ENCODE data around the gene LGALS4.
"Not testable (repeated sequence)": the region's sequence is repeated elsewhere in the genome, so short reads cannot be mapped to it uniquely, and the experiment has no call there.

LGALS4 gene

GRCh38 chr19:38795549-38795948 lies 17.2 kb downstream of the LGALS4 start:
- DNase-seq (ENCODE audit: low read depth): no peak

DNA sequence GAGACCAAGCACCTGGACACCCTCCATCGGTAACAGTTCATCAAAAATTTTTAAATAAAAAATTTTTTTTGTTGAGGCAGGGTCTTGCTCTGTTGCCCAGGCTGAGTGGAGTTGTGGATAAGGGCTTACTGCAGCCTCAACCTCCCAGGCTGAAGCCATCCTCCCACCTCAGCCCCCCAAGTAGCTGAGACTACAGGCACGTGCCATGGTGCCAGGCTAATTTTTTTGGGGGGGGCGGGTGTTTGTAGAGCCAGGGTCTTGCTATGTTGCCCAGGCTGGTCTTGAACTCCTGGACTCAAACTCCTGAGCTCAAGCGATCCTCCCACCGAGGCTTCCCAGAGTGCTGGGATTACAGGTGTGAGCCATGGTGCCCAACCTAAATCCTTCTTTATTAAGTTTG lies 19.1 kb downstream of the LGALS4 start:
- no peak for DNase-seq (ENCODE audit: low read depth)

DNA sequence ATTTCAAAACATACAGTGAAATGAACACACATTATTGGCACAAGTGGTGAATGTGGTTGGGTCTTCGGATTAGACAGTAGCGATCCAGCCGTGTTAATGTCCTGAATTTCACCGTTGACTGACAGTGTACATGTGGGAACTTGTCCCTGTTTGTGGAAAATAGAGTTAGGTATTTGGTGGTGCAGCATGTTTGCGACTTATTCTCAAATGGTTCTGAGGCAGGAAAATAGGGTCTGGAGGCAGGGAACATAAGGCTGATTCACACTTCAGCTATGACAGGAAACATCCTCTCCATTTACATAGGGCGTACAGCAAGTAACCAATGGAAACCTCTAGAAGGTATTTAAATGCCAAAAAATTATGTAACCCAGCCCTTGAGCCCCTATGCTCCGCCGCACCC lies 19.6 kb downstream of the LGALS4 start:
- DNase-seq (ENCODE audit: low read depth): no peak

DNA sequence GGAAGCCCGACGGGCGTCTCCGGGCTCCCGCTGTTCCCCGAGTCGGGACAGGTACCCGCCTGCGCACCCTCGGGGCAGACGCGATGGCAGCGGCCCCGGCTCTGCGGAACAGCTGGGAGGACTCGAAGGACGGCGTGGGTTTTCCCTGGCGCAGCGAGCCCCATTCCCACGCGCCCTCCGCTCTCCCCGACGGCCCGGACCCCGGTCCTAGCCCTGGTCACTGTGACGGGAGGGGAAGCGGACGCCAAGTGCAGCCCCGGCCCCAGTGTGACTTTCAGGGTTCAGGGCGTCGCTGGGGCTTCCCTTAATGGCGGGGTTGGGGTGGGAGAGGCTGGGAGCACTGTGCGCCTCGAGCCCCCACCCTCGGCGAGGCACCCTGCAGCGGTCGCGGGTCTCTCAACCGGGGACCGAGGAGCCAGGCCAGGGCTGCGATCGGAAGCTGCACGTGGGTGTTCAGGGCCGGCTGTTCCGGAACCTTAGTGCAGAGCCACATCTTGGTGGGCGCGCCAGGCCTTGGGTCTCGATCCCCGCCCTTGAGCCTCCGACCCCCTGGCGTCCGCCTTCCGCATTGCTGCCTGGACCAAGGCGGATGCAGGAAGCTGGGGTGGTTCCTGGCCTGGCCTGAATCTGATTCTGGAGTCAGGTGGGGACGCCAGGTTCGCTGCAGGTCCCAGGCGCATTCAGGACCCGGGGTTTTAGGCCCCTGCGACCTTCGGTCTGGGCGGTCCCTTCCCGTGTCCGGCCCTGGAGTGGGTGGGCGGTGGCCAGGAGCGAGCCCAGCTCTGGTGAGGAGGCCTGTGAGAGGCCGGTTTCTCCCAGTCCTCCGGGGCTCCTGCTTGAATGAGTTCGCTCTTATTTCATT lies 20.3 kb downstream of the LGALS4 start:
- peak; percentile 38 for DNase-seq (ENCODE audit: low read depth)

DNA sequence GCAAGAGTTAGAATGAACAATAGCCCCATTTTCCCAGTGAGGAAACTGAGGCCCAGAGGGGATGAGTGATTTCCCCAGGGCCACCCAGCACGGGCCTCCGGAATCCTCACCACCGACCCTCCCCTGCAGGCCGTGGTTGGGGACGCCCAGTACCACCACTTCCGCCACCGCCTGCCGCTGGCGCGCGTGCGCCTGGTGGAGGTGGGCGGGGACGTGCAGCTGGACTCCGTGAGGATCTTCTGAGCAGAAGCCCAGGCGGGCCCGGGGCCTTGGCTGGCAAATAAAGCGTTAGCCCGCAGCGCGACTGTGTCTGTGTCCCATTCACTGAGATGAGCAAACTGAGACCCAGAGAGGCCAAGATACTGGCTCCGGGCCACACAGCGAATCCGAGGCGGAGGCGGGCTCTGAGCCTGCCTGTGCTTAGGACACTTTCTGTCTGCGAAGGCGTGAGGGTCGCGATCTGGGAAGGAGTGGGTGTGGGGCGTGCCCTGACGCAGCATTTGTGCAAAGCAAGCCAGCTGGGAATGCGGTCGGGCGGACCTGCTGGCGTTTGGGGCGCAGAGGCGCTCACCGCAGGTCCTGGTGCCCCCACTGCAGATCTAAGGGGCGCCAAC lies 21.2 kb downstream of the LGALS4 start:
- not testable (repeated sequence) for DNase-seq (ENCODE audit: low read depth)

- DNase-seq (ENCODE audit: low read depth): not testable (repeated sequence)
Measured at GRCh38 chr19:38790507-38791403, 22.0 kb downstream of the LGALS4 start.

- DNase-seq (ENCODE audit: low read depth): no peak
Measured at GRCh38 chr19:38788478-38789243, 24.1 kb downstream of the LGALS4 start, which contains the start of gene LGALS7B. Gene LGALS7B (plus strand): TSS chr19:38789200. CDS start chr19:38789227, 27 bp downstream.

- no peak for DNase-seq (ENCODE audit: low read depth)
Measured at GRCh38 chr19:38786572-38787265, 26.0 kb downstream of the LGALS4 start.

DNA sequence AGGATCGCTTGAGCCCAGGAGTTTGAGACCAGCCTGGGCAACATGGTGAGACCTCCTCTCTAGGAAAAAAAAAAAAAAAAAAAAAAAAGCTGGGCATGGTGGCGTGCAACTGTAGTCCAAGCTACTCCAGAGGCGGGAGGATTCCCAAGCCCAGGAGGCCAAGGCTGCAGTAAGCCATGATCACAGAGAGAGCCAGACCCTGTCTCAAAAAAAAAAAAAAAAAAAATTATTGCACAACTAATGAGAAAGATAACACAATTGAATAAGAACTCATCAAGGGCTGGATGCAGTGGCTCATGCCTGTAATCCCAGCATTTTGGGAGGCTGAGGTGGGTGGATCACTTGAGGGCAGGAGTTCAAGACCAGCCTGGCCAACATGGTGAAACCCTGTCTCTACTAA lies 26.7 kb downstream of the LGALS4 start:
- DNase-seq (ENCODE audit: low read depth): not testable (repeated sequence)

- DNase-seq (ENCODE audit: low read depth): no peak
Measured at GRCh38 chr19:38785187-38785699, 27.5 kb downstream of the LGALS4 start.

- DNase-seq (ENCODE audit: low read depth): no peak
Measured at GRCh38 chr19:38784224-38784623, 28.5 kb downstream of the LGALS4 start.

DNA sequence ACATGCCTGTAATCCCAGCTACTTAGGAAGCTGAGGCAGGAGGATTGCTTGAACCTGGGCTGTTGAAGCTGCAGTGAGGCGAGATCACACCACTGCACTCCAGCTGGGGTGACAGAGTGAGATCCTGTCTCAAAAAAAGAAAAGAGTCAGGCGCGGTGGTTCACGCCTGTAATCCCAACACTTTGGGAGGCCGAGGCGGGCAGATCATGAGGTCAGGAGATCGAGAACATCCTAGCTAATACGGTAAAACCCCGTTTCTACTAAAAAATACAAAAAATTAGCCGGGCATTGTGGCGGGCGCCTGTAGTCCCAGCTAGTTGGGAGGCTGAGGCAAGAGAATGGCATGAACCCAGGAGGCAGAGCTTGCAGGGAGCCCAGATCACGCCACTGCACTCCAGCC lies 30.5 kb downstream of the LGALS4 start:
- DNase-seq (ENCODE audit: low read depth): not testable (repeated sequence)

DNA sequence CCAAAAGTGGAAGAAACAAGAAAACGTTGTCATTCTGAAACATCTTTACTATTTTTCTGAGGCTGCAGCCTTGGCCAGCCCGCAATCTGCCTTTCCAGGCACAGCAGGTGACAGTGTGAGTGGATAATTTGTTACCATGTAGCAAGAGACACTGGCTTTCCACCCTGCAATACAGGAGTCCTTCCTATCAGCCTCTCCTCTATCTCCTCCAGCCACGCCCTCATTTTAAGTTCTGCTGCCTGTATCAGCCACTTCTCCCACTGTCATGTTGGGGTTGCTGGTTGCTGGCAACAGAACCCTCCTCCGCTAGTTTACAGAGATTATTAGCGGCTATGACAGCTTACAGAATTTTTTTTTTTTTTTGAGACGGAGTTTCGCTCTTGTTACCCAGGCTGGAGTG lies 31.7 kb downstream of the LGALS4 start:
- DNase-seq (ENCODE audit: low read depth): no peak

DNA sequence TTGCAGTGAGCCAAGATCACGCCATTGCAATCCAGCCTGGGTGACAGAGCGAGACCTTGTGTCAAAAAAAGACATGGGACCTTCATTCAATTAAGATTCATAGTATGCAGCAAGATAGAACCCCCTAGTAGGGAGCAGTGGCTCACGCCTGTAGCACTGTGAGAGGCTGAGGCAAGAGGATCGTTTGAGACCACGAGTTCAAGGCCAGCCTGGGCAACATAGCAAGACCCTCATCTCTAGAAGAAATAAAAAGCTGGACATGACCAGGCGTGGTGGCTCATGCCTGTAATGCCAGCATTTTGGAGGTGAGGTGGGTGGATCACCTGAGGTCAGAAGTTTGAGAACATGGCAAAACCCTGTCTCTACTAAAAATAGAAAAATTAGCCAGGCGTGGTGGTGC lies 32.3 kb downstream of the LGALS4 start:
- DNase-seq (ENCODE audit: low read depth): no peak

- DNase-seq (ENCODE audit: low read depth): no peak
Measured at GRCh38 chr19:38778733-38779132, 34.0 kb downstream of the LGALS4 start.

GRCh38 chr19:38774181-38774950 lies 38.4 kb downstream of the LGALS4 start:
- no peak for DNase-seq (ENCODE audit: low read depth)

- no peak for DNase-seq (ENCODE audit: low read depth)
Measured at GRCh38 chr19:38773469-38774177, 39.1 kb downstream of the LGALS4 start, which contains the start of gene LGALS7. Gene LGALS7 (minus strand): TSS chr19:38773517. CDS start chr19:38773492, 25 bp downstream.

DNA sequence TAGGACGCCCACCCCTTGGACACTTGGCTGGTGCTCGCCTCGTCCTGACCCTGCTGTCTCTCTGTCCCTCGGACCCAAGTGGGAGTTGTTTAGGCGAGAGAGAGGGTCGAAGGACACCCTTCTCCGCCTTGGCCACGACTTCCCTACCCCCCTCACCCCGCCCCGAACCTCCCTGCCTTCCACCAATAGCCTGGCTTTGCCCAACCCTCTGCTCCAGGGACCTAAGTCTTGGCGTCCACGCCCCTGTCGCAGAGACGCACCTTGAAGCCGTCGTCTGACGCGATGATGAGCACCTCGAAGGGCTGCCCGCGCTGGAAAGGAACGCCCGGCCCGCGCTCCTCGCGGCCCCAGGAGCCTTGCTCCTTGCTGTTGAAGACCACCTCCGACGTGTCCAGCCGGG lies 41.2 kb downstream of the LGALS4 start:
- DNase-seq (ENCODE audit: low read depth): not testable (repeated sequence)

DNA sequence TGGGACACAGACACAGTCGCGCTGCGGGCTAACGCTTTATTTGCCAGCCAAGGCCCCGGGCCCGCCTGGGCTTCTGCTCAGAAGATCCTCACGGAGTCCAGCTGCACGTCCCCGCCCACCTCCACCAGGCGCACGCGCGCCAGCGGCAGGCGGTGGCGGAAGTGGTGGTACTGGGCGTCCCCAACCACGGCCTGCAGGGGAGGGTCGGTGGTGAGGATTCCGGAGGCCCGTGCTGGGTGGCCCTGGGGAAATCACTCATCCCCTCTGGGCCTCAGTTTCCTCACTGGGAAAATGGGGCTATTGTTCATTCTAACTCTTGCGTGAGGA lies 41.8 kb downstream of the LGALS4 start:
- DNase-seq (ENCODE audit: low read depth): not testable (repeated sequence)

Data from activated T-cell treated with anti-CD3 and anti-CD28 coated beads for 48 hours (primary cell).